BE2C (cell line): Measurements from ENCODE around the gene MAGEB3.

ENCODE experiments used
- DNase-seq: peaks from one replicate; pipeline ENCODE4 v3.0.0-alpha.2; 2020
- H3K27me3 ChIP-seq: fragments of 250-450 bp; sonication (Bioruptor Pico); 2 replicates; pipeline ENCODE4 v1.5.1; 2020; ENCODE audit warnings: mild to moderate bottlenecking
- H3K36me3 ChIP-seq: fragments of 250-450 bp; sonication (Bioruptor Pico); 2 replicates; pipeline ENCODE4 v1.5.1; 2020; ENCODE audit warnings: mild to moderate bottlenecking
- H3K4me1 ChIP-seq: fragments of 250-450 bp; sonication (Bioruptor Pico); 2 replicates; pipeline ENCODE4 v1.5.1; 2020
- H3K4me3 ChIP-seq: 2 replicates; pipeline ENCODE4 v1.5.1; 2011; ENCODE audit warnings: low read depth, low read length
- H3K9me3 ChIP-seq: fragments of 250-450 bp; sonication (Bioruptor Pico); 2 replicates; pipeline ENCODE4 v1.5.1; 2020
- TF ChIP-seq, protein P1 (sequence below): IDR thresholded peaks from 2 replicates; pipeline ENCODE4 v1.5.1; 2012; ENCODE audit warnings: mild to moderate bottlenecking, low read depth, low read length

MAGEB3 gene

GRCh38 chrX:30282527-30282926, 52.1 kb downstream of the MAGEB3 start:
- no peak for DNase-seq
- H3K27me3 ChIP-seq = no peaks in the 10 kb centered on the region
- H3K36me3 ChIP-seq = no peaks in the 10 kb centered on the region
- no peaks in the 10 kb centered on the region for H3K4me1 ChIP-seq
- no peaks in the 10 kb centered on the region for H3K9me3 ChIP-seq
- no peak overlapping the region for H3K4me3 ChIP-seq
- TF ChIP-seq, protein P1, sequence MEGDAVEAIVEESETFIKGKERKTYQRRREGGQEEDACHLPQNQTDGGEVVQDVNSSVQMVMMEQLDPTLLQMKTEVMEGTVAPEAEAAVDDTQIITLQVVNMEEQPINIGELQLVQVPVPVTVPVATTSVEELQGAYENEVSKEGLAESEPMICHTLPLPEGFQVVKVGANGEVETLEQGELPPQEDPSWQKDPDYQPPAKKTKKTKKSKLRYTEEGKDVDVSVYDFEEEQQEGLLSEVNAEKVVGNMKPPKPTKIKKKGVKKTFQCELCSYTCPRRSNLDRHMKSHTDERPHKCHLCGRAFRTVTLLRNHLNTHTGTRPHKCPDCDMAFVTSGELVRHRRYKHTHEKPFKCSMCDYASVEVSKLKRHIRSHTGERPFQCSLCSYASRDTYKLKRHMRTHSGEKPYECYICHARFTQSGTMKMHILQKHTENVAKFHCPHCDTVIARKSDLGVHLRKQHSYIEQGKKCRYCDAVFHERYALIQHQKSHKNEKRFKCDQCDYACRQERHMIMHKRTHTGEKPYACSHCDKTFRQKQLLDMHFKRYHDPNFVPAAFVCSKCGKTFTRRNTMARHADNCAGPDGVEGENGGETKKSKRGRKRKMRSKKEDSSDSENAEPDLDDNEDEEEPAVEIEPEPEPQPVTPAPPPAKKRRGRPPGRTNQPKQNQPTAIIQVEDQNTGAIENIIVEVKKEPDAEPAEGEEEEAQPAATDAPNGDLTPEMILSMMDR = no peak

DNA sequence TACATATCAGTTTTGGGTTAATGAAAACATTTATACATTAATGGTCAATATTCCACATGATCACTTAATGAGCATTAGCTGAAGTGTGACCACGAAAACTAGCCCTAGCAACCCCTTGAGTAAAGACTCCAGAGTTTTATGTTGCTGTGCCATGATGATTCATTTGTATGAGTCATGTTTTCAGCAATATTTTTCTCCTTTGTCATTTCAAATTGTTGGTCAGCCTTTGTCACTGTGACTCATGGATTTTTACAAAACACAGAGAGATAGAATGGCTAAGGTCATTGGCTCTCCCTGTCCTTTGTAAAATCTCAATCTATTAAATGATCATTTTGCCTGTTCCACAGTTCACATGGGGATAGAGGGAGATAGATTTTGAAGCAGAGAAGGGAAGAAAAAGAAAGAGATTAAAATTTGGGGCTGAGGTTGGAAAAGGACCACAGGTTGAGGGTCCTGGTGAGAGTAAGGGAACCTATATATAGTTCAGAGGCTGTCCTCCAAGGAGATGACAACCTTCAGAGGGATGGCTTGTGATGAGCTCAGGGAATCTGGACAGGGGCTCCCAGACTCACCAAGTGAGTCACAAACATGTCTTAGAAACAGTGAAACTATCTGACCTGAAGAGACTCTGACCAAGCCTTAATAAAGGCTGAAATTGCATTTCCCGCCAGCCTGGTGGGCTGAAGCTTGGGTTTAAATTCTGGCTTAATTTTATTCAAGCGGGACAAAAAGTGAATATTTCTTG, 53.2 kb downstream of the MAGEB3 start:
- DNase-seq = no peak
- TF ChIP-seq, protein P1 = no peak
- Histone ChIP-seq H3K9me3 (no peaks in the 10 kb centered on the region), H3K36me3 (no peaks in the 10 kb centered on the region), H3K4me1 (no peaks in the 10 kb centered on the region), H3K4me3 (no peak overlapping the region), H3K27me3 (no peaks in the 10 kb centered on the region)
